ENCODE results near the gene LRRC53.

LRRC53 gene

GRCh38 chr1:74502858-74503257 is 9.6 kb downstream of the LRRC53 start:
- no peak for TF ChIP-seq CTCF (conservative IDR thresholded peaks at IDR 0.05; ENCODE audit: low read depth)
- no peak for DNase-seq (ENCODE audit: low spot score)
- POLR2A ChIA-PET (ENCODE audit: low non-redundant PET): no interaction called here
- no peak overlapping the region for H3K27ac ChIP-seq
- CTCF ChIA-PET: interaction anchor here (0.7 kb wide), 1 partner anchor 662 kb away, joined by 4 read pairs; no protein-coding TSS in a partner anchor

- CTCF ChIA-PET: no interaction called here
- POLR2A ChIA-PET (ENCODE audit: low non-redundant PET): no interaction called here
- no peak overlapping the region for H3K27ac ChIP-seq
- no peak for TF ChIP-seq CTCF (conservative IDR thresholded peaks at IDR 0.05; ENCODE audit: low read depth)
- DNase-seq (ENCODE audit: low spot score): peak; percentile 2
These were observed 10.0 kb downstream of the LRRC53 start for GRCh38 chr1:74502432-74502831.

- no peak for DNase-seq (ENCODE audit: low spot score)
- TF ChIP-seq CTCF (conservative IDR thresholded peaks at IDR 0.05; ENCODE audit: low read depth): no peak
- CTCF ChIA-PET: no interaction called here
- H3K27ac ChIP-seq: no peak overlapping the region
- POLR2A ChIA-PET (ENCODE audit: low non-redundant PET): no interaction called here
These were observed 13.5 kb downstream of the LRRC53 start for GRCh38 chr1:74498901-74499300.

GRCh38 chr1:74496669-74497068 is 15.7 kb downstream of the LRRC53 start:
- no peak for TF ChIP-seq CTCF (conservative IDR thresholded peaks at IDR 0.05; ENCODE audit: low read depth)
- ChIA-PET CTCF (no interaction called here), POLR2A (ENCODE audit: low non-redundant PET) (no interaction called here)
- DNase-seq (ENCODE audit: low spot score): no peak
- H3K27ac ChIP-seq: no peak overlapping the region

GRCh38 chr1:74486036-74486435 is 26.4 kb downstream of the LRRC53 start:
- POLR2A ChIA-PET (ENCODE audit: low non-redundant PET): interaction anchor here (0.7 kb wide), 1 partner anchor 386 kb away, joined by 3 read pairs; no protein-coding TSS in a partner anchor
- no peak for DNase-seq (ENCODE audit: low spot score)
- CTCF ChIA-PET: no interaction called here
- TF ChIP-seq CTCF (conservative IDR thresholded peaks at IDR 0.05; ENCODE audit: low read depth): no peak
- no peak overlapping the region for H3K27ac ChIP-seq

- no peak overlapping the region for H3K27ac ChIP-seq
- POLR2A ChIA-PET (ENCODE audit: low non-redundant PET): no interaction called here
- DNase-seq (ENCODE audit: low spot score): no peak
- CTCF ChIA-PET: no interaction called here
- no peak for TF ChIP-seq CTCF (conservative IDR thresholded peaks at IDR 0.05; ENCODE audit: low read depth)
These were observed 26.8 kb downstream of the LRRC53 start for GRCh38 chr1:74485622-74486021.

- no peak overlapping the region for H3K27ac ChIP-seq
- no peak for TF ChIP-seq CTCF (conservative IDR thresholded peaks at IDR 0.05; ENCODE audit: low read depth)
- no peak for DNase-seq (ENCODE audit: low spot score)
- POLR2A ChIA-PET (ENCODE audit: low non-redundant PET): no interaction called here
- CTCF ChIA-PET: no interaction called here
These were observed 30.8 kb downstream of the LRRC53 start for GRCh38 chr1:74481607-74482006.

Measured in RWPE1 (cell line).